ENCODE data around the gene AKT1.

GRCh38 chr14:104844306-104845032 is 48.9 kb upstream of the AKT1 start:
- TF ChIP-seq POLR2AphosphoS5 (IDR thresholded peaks at IDR 0.05; ENCODE audit: low read depth) (no peak), CTCF (conservative IDR thresholded peaks at IDR 0.05; ENCODE audit: low read depth in 2 of 2) (peak in 1 of 2 experiments; percentile 35; a peak in 3 of 4 replicates), CREB1 (CRISPR knock-in tag; IDR thresholded peaks at IDR 0.05; ENCODE audit: low read depth) (no peak), EZH2 (IDR thresholded peaks at IDR 0.05; ENCODE audit: low read depth, unreplicated experiment) (no peak), EZH2phosphoT487 (IDR thresholded peaks at IDR 0.05; ENCODE audit: unreplicated experiment) (no peak), JUNB (IDR thresholded peaks at IDR 0.05; ENCODE audit: unreplicated experiment) (no peak), REST (IDR thresholded peaks at IDR 0.05; ENCODE audit: unreplicated experiment) (no peak), STAT1 (IDR thresholded peaks at IDR 0.05; ENCODE audit: unreplicated experiment) (no peak), ETS1 (IDR thresholded peaks at IDR 0.05) (no peak), ZNF331 (CRISPR knock-in tag; IDR thresholded peaks at IDR 0.05; ENCODE audit: low read depth) (no peak)

All from GM23338 (cell line).